Sigmoid colon (tissue), 7 donors: Measurements from ENCODE around the gene FOXS1. TPM values are rescaled to one million over a fixed set of nuclear protein-coding genes. Genes with fewer than 3 reads are reported as not detected.

Experiments used
- DNase-seq: peaks from one replicate; pipeline ENCODE4 v3.0.0-alpha.2; 2019
- H3K27ac ChIP-seq, 4 donors: fragments of 200-600 bp; sonication (generic); one replicate each; pipeline ENCODE4 v1.5.1; 2016 to 2019; ENCODE audit warnings: mild to moderate bottlenecking in 1 of 4
- H3K27me3 ChIP-seq, 3 donors: fragments of 200-600 bp; sonication (generic); one replicate each; pipeline ENCODE4 v1.5.1; 2019; ENCODE audit warnings: mild to moderate bottlenecking in 1 of 3
- H3K36me3 ChIP-seq, 4 donors: fragments of 200-600 bp; sonication (generic); one replicate each; pipeline ENCODE4 v1.5.1; 2016 to 2019
- H3K4me1 ChIP-seq, 4 donors: fragments of 200-600 bp; sonication (generic); one replicate each; pipeline ENCODE4 v1.5.1; 2017 to 2019
- H3K4me3 ChIP-seq, 4 donors: fragments of 200-600 bp; sonication (generic); one replicate each; pipeline ENCODE4 v1.5.1; 2017 to 2019; ENCODE audit warnings: mild to moderate bottlenecking in 2 of 4, moderate library complexity in 1 of 4
- H3K9me3 ChIP-seq, 4 donors: fragments of 200-600 bp in 3 of 4; sonication (generic) in 3 of 4; one replicate each; pipeline versions ENCODE4 v1.5.1 to v1.6.1; 2013 to 2019
- EP300 ChIP-seq, 4 donors: sonication (generic); formaldehyde crosslinking; IDR thresholded peaks; one replicate each; pipeline ENCODE4 v1.6.1; 2017; ENCODE audit warnings: antibody characterized with exemption in 4 of 4
- POLR2A ChIP-seq, 2 donors: fragments of 450-650 bp; IDR thresholded peaks; one replicate each; pipeline ENCODE4 v1.6.1; 2016; ENCODE audit warnings: antibody characterized with exemption in 2 of 2, mild to moderate bottlenecking in 2 of 2, moderate library complexity in 2 of 2
- POLR2AphosphoS5 ChIP-seq, 4 donors: sonication (generic); formaldehyde crosslinking; IDR thresholded peaks; one replicate each; pipeline ENCODE4 v1.6.1; 2017; ENCODE audit warnings: antibody characterized with exemption in 4 of 4
- WGBS, 2 donors: extraction: QIAGEN DNeasy Blood & Tissue Kit; methylation state at CpG; one replicate each; pipeline ENCODE4 v1.1.7; 2013; 5-methylcytosine and 5-hydroxymethylcytosine counted together
- intact Hi-C: fragments of 100-400 bp; cut with DNase I; formaldehyde crosslinking; loops from one replicate; pipeline ENCODE4 v1.15.1; 2023
- polyA plus RNA-seq, 3 donors: library from polyadenylated mRNA; stranded (reverse); fragments of 200-250 nt; gene quantifications; one replicate each; pipeline ENCODE4 v1.2.3, GENCODE V29; 2013
- total RNA-seq, 4 donors: library from RNA; depleted of rRNA; stranded (reverse); fragments of >200 nt; gene quantifications; one replicate each; pipeline ENCODE4 v1.1.0, GENCODE V29; 2016
- TF ChIP-seq, protein P1 (sequence below), 4 experiments: fragments of 450-650 bp in 3 of 4; fragments of 200-600 bp in 1 of 4; IDR thresholded peaks; one replicate each; pipeline ENCODE4 v1.5.1; 2016 to 2019; ENCODE audit warnings: antibody characterized with exemption in 4 of 4, mild to moderate bottlenecking in 3 of 4, moderate library complexity in 2 of 4
- donor health status: healthy with polysubstance abuse.
- donor health status: Bipolar disorder and iron deficiency.
- donor health status: healthy.

FOXS1 gene
- total and polyA plus RNA-seq, 7 donors = 0.60 to 0.66 TPM; not detected in 5

DNA sequence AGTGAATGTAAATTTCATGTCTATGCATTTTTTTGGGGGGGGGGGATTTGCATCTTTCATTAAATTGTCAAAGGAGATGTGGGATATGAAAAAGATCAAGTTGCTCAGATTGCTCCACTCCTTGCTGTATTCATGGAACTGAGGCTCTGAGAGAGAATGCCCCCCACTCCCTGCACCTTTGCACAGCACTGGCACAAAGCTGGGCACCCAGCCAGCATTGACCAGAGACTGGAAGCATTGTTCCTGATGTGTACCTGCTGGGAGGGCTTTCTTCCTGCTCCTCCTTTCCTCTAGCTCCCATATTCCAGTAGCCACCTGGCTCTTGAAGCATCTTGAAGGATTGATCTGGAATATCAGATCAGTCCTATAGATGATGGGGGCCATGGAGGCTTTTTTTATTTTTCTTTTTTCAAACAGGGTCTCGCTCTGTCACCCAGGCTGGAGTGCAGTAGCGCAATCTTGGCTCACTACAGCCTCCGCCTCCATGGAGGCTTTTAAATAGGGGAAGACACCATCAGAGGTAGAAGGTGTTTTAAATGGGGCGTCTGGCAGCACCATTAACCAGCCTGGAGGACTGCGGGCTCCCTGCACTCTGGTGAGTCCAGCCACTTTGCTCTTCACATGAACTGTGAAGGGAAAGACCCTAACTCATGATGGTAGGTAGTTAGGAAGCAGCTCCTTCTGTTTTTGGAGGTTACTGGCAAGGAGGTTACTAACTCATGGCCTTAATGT lies 14.0 kb upstream of the FOXS1 start:
- Histone ChIP-seq H3K36me3 (no peaks in the 10 kb centered on the region), H3K27ac (no peak overlapping the region), H3K4me1 (peaks cover 0 to 20% (median 17%) of the 10 kb centered on the region in 4 donors), H3K9me3 (no peaks in the 10 kb centered on the region), H3K27me3 (peaks cover 8 to 72% (median 39%) of the 10 kb centered on the region in 3 donors), H3K4me3 (no peak overlapping the region)
- WGBS, 2 donors = 87 to 95% methylated on average over 5 of the region's 5 CpGs
- TF ChIP-seq POLR2A (IDR thresholded peaks at IDR 0.05) (no peak), EP300 (IDR thresholded peaks at IDR 0.05) (no peak), POLR2AphosphoS5 (IDR thresholded peaks at IDR 0.05) (no peak)
- TF ChIP-seq, protein P1, sequence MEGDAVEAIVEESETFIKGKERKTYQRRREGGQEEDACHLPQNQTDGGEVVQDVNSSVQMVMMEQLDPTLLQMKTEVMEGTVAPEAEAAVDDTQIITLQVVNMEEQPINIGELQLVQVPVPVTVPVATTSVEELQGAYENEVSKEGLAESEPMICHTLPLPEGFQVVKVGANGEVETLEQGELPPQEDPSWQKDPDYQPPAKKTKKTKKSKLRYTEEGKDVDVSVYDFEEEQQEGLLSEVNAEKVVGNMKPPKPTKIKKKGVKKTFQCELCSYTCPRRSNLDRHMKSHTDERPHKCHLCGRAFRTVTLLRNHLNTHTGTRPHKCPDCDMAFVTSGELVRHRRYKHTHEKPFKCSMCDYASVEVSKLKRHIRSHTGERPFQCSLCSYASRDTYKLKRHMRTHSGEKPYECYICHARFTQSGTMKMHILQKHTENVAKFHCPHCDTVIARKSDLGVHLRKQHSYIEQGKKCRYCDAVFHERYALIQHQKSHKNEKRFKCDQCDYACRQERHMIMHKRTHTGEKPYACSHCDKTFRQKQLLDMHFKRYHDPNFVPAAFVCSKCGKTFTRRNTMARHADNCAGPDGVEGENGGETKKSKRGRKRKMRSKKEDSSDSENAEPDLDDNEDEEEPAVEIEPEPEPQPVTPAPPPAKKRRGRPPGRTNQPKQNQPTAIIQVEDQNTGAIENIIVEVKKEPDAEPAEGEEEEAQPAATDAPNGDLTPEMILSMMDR (IDR thresholded peaks at IDR 0.05) = no peak
- intact Hi-C loops = no loop called here
- no peak for DNase-seq

DNA sequence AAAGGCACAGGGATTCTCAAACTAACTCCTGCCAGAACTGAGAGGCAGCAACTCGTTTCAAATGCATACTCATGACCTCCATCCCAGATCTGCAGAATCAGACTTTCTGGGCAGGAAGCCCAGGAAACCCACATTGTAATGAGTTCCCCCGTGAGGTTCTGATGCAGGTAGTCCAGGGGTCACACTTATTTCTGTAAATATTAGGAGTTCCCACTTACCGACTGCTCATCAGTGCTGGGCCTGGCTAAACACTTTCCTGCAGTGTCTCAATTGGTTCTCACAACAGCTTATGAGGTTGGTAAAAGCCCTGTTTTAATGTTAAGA lies 13.3 kb upstream of the FOXS1 start:
- no peak for DNase-seq
- intact Hi-C loops = no loop called here
- no peak overlapping the region for H3K27ac ChIP-seq
- TF ChIP-seq, protein P1 (IDR thresholded peaks at IDR 0.05) = no peak
- no peak for TF ChIP-seq POLR2A (IDR thresholded peaks at IDR 0.05)
- no peak for TF ChIP-seq POLR2AphosphoS5 (IDR thresholded peaks at IDR 0.05)
- no peak for TF ChIP-seq EP300 (IDR thresholded peaks at IDR 0.05)
- peaks cover 0 to 20% (median 17%) of the 10 kb centered on the region in 4 donors for H3K4me1 ChIP-seq
- no peaks in the 10 kb centered on the region for H3K36me3 ChIP-seq
- 33 to 39% methylated on average over 3 of the region's 3 CpGs for WGBS, 2 donors
- no peaks in the 10 kb centered on the region for H3K9me3 ChIP-seq
- H3K4me3 ChIP-seq = no peak overlapping the region
- peaks cover 8 to 74% (median 39%) of the 10 kb centered on the region in 3 donors for H3K27me3 ChIP-seq

DNA sequence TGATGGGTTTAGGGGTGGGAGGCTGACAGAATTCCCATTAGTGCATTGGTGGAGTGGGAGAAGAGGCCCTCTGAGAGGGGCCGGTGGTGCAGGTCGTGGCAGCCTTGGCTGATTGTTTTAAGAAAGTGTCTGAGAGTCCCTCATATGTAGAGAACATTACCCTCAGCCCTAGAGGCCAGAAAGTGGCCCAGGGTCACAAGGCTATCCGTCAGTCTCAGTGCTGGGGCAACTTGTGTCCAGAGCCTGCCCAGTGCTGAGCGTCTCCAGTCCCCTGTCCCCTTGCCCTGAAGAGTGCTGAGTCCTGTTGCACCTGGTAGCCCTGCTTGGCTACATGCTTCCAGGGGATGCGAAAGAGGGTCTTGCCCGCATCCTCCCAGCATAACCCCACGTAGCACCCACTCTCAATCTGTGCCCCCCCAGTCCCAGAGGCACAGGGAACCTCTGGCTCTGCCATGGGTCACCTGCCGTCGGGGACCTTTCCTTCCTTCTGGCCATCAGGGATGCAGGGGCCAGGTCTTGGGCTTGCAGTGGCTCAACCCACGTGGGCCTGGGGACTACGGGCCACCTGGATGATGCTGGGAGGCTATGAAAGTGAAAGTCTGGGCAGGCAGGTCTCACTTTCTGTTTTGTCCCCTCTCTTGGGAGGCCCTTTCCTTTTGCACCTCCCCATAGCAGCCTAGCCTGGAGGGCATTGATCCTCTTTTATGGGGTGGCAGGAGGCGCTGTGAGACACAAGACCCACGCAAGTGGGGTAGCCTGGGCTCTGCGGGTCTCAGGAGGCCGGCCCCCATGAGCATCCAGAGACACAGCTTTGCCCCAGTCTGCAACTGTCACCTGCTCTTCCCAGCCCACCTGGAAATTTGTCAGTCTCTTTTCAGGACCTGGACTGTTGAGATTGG lies 12.7 kb upstream of the FOXS1 start:
- intact Hi-C loops = no loop called here
- Histone ChIP-seq H3K4me1 (peaks cover 0 to 20% (median 17%) of the 10 kb centered on the region in 4 donors), H3K27ac (no peak overlapping the region), H3K9me3 (no peaks in the 10 kb centered on the region), H3K4me3 (no peak overlapping the region), H3K36me3 (no peaks in the 10 kb centered on the region), H3K27me3 (peaks cover 8 to 79% (median 39%) of the 10 kb centered on the region in 3 donors)
- TF ChIP-seq POLR2AphosphoS5 (IDR thresholded peaks at IDR 0.05) (no peak), POLR2A (IDR thresholded peaks at IDR 0.05) (no peak)
- TF ChIP-seq, protein P1 (IDR thresholded peaks at IDR 0.05) = no peak
- no peak for DNase-seq
- 68% methylated on average over 15 of the region's 15 CpGs for WGBS, 2 donors

DNA sequence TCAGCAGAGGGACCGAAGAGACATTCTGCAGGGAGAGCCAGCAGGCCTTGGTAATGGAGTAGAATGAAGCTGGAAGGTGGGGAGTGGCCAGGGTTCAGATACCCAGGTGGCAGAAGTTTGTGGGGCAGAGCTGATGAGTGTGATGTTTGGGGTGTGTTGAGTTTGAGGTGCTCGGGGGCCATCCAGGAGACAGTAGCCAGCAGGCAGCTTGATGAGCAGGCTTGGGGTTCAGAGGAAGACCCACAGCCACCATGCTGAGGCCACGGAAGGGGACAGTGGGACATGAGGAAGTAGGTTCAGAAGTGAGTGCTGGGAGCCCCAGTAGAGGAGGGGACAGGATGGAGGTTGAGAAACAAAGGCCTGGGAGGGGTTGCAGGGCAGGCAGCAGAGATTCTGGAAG lies 11.1 kb upstream of the FOXS1 start:
- Histone ChIP-seq H3K27me3 (peaks cover 8 to 81% (median 36%) of the 10 kb centered on the region in 3 donors), H3K4me1 (peaks cover 0 to 23% (median 15%) of the 10 kb centered on the region in 4 donors), H3K36me3 (no peaks in the 10 kb centered on the region), H3K27ac (no peak overlapping the region), H3K9me3 (no peaks in the 10 kb centered on the region), H3K4me3 (no peak overlapping the region)
- DNase-seq = no peak
- 68 to 69% methylated on average over 3 of the region's 3 CpGs for WGBS, 2 donors
- no peak for TF ChIP-seq POLR2A (IDR thresholded peaks at IDR 0.05)
- TF ChIP-seq EP300 (IDR thresholded peaks at IDR 0.05) = no peak
- TF ChIP-seq, protein P1 (IDR thresholded peaks at IDR 0.05) = no peak
- TF ChIP-seq POLR2AphosphoS5 (IDR thresholded peaks at IDR 0.05) = no peak
- intact Hi-C loops = no loop called here
